HG03558 (cell line): ENCODE results near the gene RAB37.

Experiments used
- ATAC-seq: cut with Tn5 transposase; IDR thresholded peaks from one replicate; pipeline ENCODE4 v1.9.1; 2021; ENCODE audit warnings: moderate number of reproducible peaks; ENCODE audit not compliant: unreplicated experiment; ENCODE audit errors: extremely low read depth

The RAB37 gene, protein sequence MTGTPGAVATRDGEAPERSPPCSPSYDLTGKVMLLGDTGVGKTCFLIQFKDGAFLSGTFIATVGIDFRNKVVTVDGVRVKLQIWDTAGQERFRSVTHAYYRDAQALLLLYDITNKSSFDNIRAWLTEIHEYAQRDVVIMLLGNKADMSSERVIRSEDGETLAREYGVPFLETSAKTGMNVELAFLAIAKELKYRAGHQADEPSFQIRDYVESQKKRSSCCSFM

GRCh38 chr17:74736513-74737298 lies at the start of gene RAB37:
Gene RAB37 (plus strand): TSS chr17:74737256. CDS start chr17:74737273, 17 bp downstream.
- no peak for ATAC-seq

DNA sequence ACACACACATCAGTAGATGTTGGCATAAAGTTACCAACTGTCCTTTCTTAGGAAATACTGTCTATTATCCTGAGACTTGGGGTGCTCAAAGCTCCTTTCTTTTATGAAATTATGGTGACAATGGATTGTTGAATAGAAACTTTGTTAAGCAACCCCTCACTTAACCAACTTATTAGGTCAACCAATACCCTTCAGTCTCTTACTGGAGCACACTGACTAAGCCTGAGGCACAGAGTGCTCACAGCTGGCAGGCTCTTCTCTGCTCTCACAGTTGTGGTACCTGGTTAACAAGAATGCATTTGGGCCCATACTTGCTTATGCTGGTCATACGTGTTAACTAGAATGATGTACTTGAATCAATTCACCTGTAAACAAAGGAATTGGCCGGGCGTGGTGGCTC lies 49.2 kb upstream of the RAB37 start:
- ATAC-seq = no peak

GRCh38 chr17:74690409-74690825 lies 46.6 kb upstream of the RAB37 start:
- ATAC-seq = no peak

GRCh38 chr17:74691151-74691550 lies 45.9 kb upstream of the RAB37 start:
- ATAC-seq = no peak

- ATAC-seq = no peak
Observed at GRCh38 chr17:74694081-74694480, 43.0 kb upstream of the RAB37 start.

GRCh38 chr17:74695629-74696028 lies 41.4 kb upstream of the RAB37 start:
- ATAC-seq = no peak

GRCh38 chr17:74697515-74697914 lies 39.5 kb upstream of the RAB37 start:
- ATAC-seq = no peak

DNA sequence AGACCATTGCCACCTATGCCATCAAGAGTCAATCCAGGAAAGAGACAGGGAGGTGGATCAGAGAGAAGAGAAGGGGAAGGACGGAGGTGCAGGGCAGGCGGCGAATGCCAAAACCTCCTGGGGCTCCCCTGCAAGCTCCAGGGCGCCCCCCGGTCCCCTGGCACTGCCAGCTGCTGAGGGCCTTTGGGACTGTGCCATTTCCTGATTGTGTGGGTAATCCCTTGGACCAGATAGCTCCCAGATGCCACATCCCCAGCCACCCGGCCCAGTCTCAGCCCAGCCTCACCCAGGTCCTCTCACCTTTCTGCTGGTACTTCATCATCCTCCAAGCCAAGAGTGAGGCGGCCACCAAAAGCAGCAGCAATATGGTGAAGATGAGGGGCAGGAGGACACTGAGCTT lies 39.0 kb upstream of the RAB37 start:
- ATAC-seq = no peak

GRCh38 chr17:74699236-74699635 lies 37.8 kb upstream of the RAB37 start:
- no peak for ATAC-seq

DNA sequence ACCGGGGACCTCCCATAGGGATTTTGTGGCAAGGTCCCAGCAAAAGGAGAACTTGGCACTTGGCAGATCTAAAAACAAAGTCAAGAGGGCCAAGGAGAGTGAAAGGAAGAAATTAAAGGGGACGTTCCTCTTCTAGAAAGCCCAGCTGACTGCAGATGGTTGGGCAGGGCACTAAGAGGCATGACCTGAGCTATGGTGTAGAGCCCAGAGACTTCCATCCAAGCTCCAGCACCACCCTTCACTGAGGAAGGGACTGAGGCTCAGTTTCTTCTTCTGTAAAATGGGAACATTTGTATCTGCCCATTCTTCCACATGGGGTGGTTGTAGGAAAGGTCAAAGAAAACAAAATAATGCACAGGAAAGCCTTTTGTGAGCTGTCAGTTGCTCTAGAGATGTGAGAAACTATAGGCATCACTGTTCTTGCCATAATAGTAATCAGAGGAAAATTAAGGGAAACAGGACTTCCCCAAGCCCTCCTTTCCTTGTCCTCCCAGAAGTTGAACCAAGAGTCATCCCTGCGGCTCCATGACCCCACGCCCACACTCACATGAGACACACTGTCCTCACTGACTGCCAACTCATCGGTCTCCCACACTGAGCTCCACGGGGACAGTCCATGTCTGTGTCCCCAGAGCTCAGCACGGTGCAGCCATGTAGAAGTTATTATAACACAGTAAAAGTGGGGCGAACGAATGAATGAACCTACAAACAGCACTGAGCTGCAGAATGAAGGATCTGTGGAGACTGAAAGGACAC lies 34.8 kb upstream of the RAB37 start:
- no peak for ATAC-seq

DNA sequence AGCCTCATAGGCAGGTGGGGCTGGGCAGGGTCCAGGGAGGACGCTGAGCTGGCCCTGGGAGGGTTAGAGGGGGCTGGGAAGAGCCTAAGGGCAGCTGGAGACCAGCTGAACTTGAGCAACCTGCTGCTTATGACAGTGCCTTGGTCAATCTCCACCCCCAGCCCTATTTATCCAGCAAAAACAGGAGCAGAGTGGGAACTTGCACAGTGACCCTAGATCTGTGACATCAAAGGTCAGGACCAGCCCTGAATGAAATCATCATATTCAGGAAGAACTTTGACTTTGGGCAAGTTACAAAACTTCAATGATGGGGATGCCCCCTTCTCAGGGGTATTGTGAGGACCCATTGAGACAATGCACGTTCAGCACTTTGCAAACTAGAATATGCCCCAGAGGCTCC lies 33.7 kb upstream of the RAB37 start:
- no peak for ATAC-seq

DNA sequence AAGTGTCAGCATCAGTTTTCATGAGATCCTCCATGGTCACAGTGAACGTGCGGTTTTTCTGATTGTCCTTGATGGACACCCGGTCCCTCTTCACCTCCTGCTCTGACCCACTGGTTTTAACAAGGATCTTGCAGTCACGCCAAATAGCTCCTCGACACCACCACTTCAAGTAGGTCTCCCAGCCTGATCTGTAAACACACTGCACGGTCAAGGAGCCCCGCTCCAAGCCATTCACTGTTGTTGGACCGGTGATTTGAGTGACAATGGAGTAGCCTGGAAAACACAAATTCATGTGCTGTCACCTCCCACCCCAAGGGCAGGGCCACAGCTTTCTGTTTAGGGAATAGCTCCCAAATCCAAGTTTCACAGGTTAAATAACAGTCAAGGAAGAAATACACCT lies 32.5 kb upstream of the RAB37 start:
- ATAC-seq = no peak

DNA sequence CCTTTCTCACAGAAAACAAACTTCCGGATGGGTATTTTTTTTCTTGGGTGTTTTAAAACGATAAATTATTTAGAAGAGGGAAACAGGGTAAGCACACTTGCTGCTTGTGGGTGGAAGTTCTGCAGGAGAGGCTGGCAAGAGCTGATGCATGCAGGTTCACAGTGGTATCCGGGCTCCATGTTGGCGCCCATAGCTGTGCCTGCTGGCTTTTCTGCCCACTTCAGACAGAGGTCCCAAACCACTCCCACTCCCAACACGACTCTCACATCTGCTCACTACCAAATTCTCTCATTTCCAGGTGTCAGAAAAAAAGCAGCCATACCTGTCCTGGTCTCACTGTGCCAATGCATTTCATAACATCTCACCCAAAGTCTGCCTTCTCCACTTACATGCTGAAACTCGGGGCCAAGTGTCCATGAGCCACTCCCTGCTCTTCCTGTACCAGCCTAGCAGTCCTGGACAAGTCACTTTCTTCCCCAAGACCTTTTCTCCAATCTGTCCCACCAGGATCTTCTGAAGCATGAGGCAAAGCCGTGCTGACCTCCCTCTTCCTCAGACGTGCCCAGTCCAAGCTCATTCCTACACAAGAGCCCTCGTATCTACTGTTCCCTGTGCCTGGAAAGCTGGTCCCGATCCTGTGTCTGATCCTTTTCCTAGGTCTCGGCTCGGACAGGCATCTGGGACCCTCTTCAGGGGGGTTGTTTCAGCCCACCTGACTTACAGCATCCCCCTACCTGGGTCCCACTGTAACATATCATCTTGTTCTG lies 25.8 kb upstream of the RAB37 start:
- no peak for ATAC-seq

- no peak for ATAC-seq
Observed at GRCh38 chr17:74712301-74712700, 24.8 kb upstream of the RAB37 start.

DNA sequence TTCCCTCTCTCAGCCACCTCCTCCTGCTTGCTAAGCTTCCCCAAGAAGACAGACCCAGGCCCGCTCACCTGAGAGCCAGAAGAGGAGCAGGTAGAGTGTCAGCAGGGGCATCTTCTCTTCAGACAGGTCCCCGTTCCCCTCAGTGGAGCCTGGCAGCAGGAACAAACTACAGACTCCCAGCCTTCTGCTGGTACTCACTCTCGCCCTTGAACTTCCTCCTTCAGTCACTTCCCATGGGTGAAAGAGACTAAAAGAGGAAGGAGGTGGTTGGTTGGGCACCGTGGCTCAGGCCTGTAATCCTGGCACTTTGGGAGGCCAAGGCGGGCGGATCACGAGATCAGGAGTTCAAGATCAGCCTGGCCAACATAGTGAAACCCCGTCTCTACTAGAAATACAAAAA lies 24.3 kb upstream of the RAB37 start, which contains the start of gene CD300LF:
Gene CD300LF, minus strand, starts transcription at position 168 of the 400 bp plus-strand sequence. Its CDS starts 57 bp downstream, at position 111.
- no peak for ATAC-seq

- no peak for ATAC-seq
Observed at GRCh38 chr17:74713171-74713755, 23.8 kb upstream of the RAB37 start.

DNA sequence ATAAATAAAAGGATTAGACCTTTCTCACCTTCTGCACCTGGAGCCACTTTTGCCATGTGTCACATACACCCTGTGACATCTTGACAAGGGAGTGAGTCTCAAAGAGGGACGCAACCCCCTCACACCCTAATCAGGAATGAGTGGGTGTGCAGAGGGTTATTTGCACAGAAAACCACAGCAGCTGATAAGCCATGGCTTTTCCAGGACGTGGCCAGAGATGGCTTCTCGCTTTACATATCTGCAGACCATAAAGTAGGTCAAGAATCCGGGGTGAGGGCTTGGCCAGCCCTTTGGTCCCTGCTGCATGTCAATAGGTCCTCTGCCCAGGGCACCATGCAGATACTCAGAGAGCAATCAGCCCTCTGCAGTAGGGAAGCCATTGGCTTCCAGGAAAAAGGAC lies 21.9 kb upstream of the RAB37 start:
- ATAC-seq = no peak

DNA sequence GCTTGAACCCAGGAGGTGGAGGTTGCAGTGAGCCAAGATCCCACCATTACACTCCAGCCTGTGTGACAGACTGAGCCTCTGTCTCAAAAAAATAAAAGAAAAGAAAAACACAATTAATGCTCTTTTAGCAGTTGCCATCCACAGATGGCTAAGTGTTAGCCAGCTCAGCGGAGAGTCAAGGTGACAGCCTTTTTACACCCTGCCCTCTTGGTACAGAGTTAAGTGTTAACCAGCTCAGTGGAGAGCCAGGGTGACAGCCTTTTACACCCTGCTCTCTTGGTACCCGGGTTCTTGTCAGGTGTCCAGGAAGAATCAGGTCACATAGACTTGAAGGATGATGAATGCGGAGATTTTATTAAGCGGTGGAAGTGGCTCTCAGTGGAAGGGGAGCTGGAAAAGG lies 16.6 kb upstream of the RAB37 start:
- no peak for ATAC-seq

GRCh38 chr17:74722782-74723181 lies 14.3 kb upstream of the RAB37 start:
- ATAC-seq = no peak

DNA sequence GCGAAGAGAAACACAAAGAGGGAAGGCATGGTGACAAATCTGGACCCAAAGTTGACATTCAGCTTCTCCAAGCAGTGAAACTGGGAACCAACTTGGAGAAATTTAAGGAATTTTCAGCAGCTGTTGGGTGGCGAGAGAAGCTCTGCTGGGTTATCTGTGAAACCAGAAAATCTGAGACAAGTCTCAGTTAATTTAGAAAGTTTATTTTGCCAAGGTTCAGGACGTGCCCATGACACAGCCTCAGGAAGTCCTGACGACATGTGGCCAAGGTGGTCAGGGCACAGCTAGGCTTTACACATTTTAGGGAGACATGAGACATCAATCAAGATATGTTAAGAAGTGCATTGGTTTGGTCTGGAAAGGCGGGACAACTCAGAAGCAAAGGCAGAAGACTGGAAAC lies 13.2 kb upstream of the RAB37 start:
- no peak for ATAC-seq
